22Rv1 (cell line): ENCODE results near the gene DOK1.

Experiments
- H3K27ac ChIP-seq: fragments of 450-650 bp; 2 replicates; pipeline ENCODE4 v1.5.1; 2017
- CTCF ChIP-seq: fragments of 450-650 bp; IDR thresholded peaks from 2 replicates; pipeline ENCODE4 v1.5.1; 2017; ENCODE audit warnings: mild to moderate bottlenecking
- ZFX ChIP-seq: fragments of 450-650 bp; IDR thresholded peaks from 2 replicates; pipeline ENCODE4 v1.6.1; 2017; ENCODE audit warnings: antibody characterized with exemption, borderline replicate concordance

Gene DOK1

GRCh38 chr2:74528600-74529356 is 25.7 kb upstream of the DOK1 start:
- no peak for TF ChIP-seq ZFX
- TF ChIP-seq CTCF = no peak

GRCh38 chr2:74529357-74530238 is 24.9 kb upstream of the DOK1 start, which contains the start of the genes AUP1 and HTRA2:
Gene AUP1, minus strand, starts transcription at chr2:74529706. Its CDS starts 77 bp downstream, at chr2:74529629.
Gene HTRA2, plus strand, starts transcription at chr2:74529933. Its CDS starts 74 bp downstream, at chr2:74530007.
- TF ChIP-seq CTCF (no peak), ZFX (no peak)
- H3K27ac ChIP-seq = peak within 1 kb of the TSS; percentile 89

More at GRCh38 chr2:74528600-74529356, 25.7 kb upstream of the DOK1 start:
- peak overlapping the region; percentile 89 for H3K27ac ChIP-seq

- no peak for TF ChIP-seq CTCF
- no peak for TF ChIP-seq ZFX
- peak overlapping the region; percentile 89 for H3K27ac ChIP-seq
Observed at GRCh38 chr2:74530239-74531187, 24.0 kb upstream of the DOK1 start.

GRCh38 chr2:74531666-74532065 is 22.9 kb upstream of the DOK1 start:
- H3K27ac ChIP-seq = peak overlapping the region; percentile 89
- TF ChIP-seq ZFX (no peak), CTCF (no peak)

- H3K27ac ChIP-seq = peak overlapping the region; percentile 89; the same call in 1 of the 2 replicates
- TF ChIP-seq ZFX = no peak
- TF ChIP-seq CTCF = peak; percentile 53
Observed at GRCh38 chr2:74532222-74532621, 22.3 kb upstream of the DOK1 start.

GRCh38 chr2:74533464-74533863 is 21.1 kb upstream of the DOK1 start:
- H3K27ac ChIP-seq = no peak overlapping the region
- no peak for TF ChIP-seq ZFX
- no peak for TF ChIP-seq CTCF
